Panc1 (cell line): ENCODE measurements around the gene SEMA6A.

Experiments
- CTCF ChIP-seq: fragments of 450-650 bp; IDR thresholded peaks from 2 replicates; pipeline ENCODE4 v1.5.1; 2017; ENCODE audit warnings: mild to moderate bottlenecking
- REST ChIP-seq, 2 experiments: IDR thresholded peaks; 2 replicates each; pipeline ENCODE4 v1.6.1; 2011 to 2012; ENCODE audit warnings: low read depth in 2 of 2, control low read depth in 1 of 2, low read length in 1 of 2, mild to moderate bottlenecking in 1 of 2, moderate library complexity in 1 of 2; ENCODE audit not compliant: insufficient read depth in 1 of 2
- SIN3A ChIP-seq: IDR thresholded peaks from 2 replicates; pipeline ENCODE4 v1.6.1; 2012; ENCODE audit warnings: low read depth, mild to moderate bottlenecking, low read length, moderate library complexity, borderline replicate concordance; ENCODE audit not compliant: insufficient read depth

GRCh38 chr5:116402235-116402634 is 172.4 kb downstream of the SEMA6A start:
- TF ChIP-seq CTCF (no peak), SIN3A (no peak), REST (IDR thresholded peaks at IDR 0.05; ENCODE audit: insufficient read depth in 1 of 2, low read depth in 2 of 2, low read length in 1 of 2) (no peak)
